Retinal pigment epithelial cell (primary cell): Measurements from ENCODE around the gene ARFIP1.

ENCODE experiments used
- DNase-seq: peaks from one replicate; pipeline ENCODE4 v3.0.0-alpha.2; 2010; ENCODE audit warnings: low read depth
- H3K4me3 ChIP-seq: 2 replicates; pipeline ENCODE4 v1.5.1; 2011; ENCODE audit warnings: mild to moderate bottlenecking, low read length, control low read depth, moderate library complexity
- TF ChIP-seq, protein P1 (sequence below): conservative IDR thresholded peaks from 2 replicates; pipeline ENCODE4 v1.5.1; 2011; ENCODE audit warnings: low read depth, low read length, control low read depth, inconsistent platforms

ARFIP1 gene

DNA sequence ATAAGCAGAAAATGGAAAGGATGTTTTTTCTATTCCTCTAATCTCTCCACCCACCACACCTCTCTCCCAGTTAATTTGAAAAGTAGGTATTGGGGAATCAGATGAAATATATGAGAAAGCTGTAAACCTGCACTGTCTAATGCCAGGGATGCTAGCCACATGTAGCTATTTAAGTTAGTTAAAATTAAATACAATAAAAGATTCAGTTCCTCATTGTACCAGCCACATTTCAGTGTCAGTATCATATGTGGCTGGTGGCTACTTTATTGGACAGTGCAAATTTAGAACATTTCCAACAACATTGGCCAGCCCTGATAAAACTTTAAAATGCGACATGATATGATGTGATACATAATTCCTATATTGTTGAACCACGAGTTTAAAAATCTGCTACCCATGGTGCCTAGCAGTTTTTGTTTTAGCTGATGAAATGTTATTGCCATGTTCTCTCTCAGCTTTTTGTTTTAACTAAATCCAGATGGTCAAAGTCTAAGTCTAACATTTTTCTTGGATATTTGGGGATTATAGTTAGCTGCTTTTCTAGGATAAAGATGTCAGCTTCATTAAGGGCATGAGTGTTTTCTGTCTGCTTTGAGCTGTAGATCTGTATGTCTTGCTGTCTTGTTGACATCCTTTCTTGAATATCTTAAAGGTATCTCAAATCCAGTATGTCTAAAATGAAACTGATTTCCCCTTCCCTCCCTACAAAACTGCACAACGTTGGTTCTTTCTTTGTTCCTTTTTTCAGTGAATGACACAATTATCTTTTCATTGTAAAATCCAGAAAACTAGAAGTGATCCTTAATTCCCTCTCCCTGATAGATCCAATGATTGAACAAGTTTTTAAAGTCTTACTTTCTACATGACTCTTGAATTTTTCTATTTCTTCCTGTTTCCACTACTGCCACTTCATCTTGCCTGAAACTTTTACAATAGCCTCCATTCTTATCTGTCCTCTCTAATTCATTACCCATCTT lies 6.2 kb downstream of the ARFIP1 start:
- DNase-seq: no peak
- TF ChIP-seq, protein P1, sequence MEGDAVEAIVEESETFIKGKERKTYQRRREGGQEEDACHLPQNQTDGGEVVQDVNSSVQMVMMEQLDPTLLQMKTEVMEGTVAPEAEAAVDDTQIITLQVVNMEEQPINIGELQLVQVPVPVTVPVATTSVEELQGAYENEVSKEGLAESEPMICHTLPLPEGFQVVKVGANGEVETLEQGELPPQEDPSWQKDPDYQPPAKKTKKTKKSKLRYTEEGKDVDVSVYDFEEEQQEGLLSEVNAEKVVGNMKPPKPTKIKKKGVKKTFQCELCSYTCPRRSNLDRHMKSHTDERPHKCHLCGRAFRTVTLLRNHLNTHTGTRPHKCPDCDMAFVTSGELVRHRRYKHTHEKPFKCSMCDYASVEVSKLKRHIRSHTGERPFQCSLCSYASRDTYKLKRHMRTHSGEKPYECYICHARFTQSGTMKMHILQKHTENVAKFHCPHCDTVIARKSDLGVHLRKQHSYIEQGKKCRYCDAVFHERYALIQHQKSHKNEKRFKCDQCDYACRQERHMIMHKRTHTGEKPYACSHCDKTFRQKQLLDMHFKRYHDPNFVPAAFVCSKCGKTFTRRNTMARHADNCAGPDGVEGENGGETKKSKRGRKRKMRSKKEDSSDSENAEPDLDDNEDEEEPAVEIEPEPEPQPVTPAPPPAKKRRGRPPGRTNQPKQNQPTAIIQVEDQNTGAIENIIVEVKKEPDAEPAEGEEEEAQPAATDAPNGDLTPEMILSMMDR: no peak
- no peak overlapping the region for H3K4me3 ChIP-seq

DNA sequence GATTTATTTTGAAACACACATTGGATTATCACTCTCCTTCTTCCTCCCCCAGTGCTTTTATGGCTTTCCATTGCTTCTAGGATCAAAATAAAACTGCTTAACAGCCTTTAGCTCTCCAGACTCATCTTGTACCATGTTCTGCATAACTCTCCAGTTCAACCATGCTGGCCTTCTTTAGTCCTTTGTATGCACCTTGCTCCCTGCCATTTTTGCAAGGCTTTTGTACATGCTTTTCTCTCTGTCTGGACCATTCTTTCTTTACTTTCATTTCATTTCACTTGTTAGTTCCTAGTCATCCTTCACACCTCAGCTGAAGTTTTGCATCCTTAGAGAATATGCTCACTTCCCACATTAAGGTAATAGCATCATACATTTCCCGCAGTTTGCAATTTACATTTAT lies 6.9 kb downstream of the ARFIP1 start:
- no peak overlapping the region for H3K4me3 ChIP-seq
- no peak for DNase-seq
- TF ChIP-seq, protein P1: no peak

DNA sequence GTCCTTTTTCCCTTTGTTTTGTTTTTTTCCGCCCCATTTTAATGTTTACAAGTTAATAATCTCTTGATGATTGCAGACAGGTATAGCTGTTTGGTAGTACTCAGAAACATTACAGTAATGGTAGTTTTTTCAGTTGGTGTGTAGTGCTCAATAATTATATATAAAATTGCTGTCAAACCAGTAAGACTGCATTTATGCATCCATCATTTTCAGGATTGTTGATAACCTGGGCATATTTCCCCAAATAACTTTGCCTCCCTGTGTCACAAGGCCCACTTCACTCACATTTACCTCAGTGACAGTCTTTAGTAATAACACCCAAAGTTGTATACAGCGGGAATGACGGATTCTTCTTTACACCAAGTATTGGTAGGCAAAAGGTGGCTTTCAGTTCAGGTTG lies 16.1 kb downstream of the ARFIP1 start:
- TF ChIP-seq, protein P1: no peak
- no peak for DNase-seq
- no peak overlapping the region for H3K4me3 ChIP-seq

DNA sequence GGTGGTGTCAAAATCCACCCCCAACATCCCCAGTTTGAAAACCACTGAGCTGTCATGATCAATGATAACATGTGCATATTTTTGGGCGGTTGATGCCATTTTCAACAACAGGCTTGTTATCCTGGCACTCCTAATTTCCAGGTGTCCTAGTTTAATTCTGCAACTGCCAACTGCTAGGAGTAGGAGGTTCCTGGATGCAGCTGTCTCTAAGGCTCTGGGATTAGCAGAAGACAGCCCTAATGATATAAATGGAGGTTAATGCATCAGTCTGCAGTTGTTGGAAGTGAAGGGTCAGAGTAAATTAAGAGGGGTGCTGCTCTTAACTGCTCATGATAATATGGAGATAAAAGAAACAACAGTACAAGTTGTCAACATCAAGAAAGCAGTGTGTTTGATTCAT lies 23.8 kb downstream of the ARFIP1 start:
- no peak overlapping the region for H3K4me3 ChIP-seq
- no peak for DNase-seq
- TF ChIP-seq, protein P1: no peak

DNA sequence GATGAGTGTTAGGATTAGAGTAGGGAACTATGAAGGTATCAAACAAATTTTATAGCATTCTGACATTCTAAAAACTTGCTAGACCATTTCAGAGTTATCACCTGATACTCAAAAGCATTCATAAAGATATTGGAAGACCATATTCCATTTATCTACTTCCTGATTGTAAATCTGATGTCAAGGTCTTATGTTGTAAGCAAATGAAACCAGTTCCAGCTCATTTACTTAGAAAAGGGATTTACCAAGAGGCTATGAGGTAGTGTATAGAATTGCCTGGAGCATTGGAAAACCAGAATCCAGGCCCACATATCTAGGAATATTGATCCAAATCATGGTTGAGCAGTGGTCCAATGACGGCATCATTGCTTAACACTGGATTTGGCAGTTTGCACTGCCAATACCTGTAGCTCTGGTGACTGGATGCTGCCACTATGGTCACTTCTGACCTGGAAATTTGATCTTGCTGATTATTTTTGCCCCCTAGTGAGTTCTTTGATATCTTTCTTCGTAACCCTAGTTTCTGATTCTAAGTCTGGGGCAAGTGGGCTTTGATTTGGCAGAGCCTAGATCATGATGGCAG lies 25.4 kb downstream of the ARFIP1 start:
- H3K4me3 ChIP-seq: no peak overlapping the region
- DNase-seq: no peak
- TF ChIP-seq, protein P1: no peak

DNA sequence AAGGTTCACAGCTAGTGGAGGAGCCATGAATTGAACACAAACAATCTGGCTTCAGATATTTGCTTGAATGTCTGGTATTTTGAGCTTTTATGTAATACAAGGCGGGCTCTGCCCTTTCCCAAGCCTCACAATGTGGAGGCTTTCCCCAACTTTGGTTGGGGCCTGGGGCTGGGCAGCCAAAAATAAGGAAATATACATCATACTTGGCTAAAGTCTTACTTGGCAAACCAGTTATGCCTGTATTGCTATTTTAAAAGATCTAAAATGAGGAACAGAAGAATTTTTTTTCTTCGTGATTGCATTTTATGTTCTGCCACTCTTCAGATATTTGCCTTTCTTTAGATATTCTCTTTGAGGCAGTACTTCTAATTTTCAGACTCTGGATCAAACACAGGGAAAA lies 26.1 kb downstream of the ARFIP1 start:
- TF ChIP-seq, protein P1: no peak
- DNase-seq: no peak
- no peak overlapping the region for H3K4me3 ChIP-seq
